Measurements from ENCODE around the gene CRB2.
A peak's percentile ranks its signal among the peaks of the same experiment; 100 is the strongest.

CRB2 gene

GRCh38 chr9:123422635-123423310 lies 66.8 kb downstream of the CRB2 start:
- DNase-seq (ENCODE audit: low spot score) = peak; percentile 42

GRCh38 chr9:123423311-123423640 lies 67.3 kb downstream of the CRB2 start:
- peak; percentile 46 for DNase-seq (ENCODE audit: low spot score)

- no peak for DNase-seq (ENCODE audit: low spot score)
These were observed 68.1 kb downstream of the CRB2 start for GRCh38 chr9:123424131-123424530.

- peak; percentile 31 for DNase-seq (ENCODE audit: low spot score)
These were observed 68.7 kb downstream of the CRB2 start for GRCh38 chr9:123424552-123425225.

GRCh38 chr9:123425261-123425821 lies 69.3 kb downstream of the CRB2 start:
- DNase-seq (ENCODE audit: low spot score) = peak; percentile 22

GRCh38 chr9:123425836-123426365 lies 69.9 kb downstream of the CRB2 start:
- DNase-seq (ENCODE audit: low spot score) = peak; percentile 30

GRCh38 chr9:123426406-123426805 lies 70.4 kb downstream of the CRB2 start:
- no peak for DNase-seq (ENCODE audit: low spot score)
